Thyroid gland (tissue), 4 donors: ENCODE data around the gene GALNT18.

Experiments
- POLR2A ChIP-seq, 2 donors: fragments of 450-650 bp; IDR thresholded peaks; one replicate each; pipeline ENCODE4 v1.6.1; 2017; ENCODE audit warnings: antibody characterized with exemption in 2 of 2, mild to moderate bottlenecking in 2 of 2, moderate library complexity in 1 of 2
- TF ChIP-seq, protein P1 (sequence below), 6 experiments: fragments of 200-600 bp in 3 of 6; fragments of 450-650 bp in 3 of 6; sonication (generic) in 3 of 6; IDR thresholded peaks; one replicate each; pipeline ENCODE4 v1.5.1; 2016 to 2019; ENCODE audit warnings: antibody characterized with exemption in 6 of 6, mild to moderate bottlenecking in 2 of 6, inconsistent platforms in 1 of 6, moderate library complexity in 1 of 6

- TF ChIP-seq, protein P1, sequence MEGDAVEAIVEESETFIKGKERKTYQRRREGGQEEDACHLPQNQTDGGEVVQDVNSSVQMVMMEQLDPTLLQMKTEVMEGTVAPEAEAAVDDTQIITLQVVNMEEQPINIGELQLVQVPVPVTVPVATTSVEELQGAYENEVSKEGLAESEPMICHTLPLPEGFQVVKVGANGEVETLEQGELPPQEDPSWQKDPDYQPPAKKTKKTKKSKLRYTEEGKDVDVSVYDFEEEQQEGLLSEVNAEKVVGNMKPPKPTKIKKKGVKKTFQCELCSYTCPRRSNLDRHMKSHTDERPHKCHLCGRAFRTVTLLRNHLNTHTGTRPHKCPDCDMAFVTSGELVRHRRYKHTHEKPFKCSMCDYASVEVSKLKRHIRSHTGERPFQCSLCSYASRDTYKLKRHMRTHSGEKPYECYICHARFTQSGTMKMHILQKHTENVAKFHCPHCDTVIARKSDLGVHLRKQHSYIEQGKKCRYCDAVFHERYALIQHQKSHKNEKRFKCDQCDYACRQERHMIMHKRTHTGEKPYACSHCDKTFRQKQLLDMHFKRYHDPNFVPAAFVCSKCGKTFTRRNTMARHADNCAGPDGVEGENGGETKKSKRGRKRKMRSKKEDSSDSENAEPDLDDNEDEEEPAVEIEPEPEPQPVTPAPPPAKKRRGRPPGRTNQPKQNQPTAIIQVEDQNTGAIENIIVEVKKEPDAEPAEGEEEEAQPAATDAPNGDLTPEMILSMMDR (IDR thresholded peaks at IDR 0.05), result no peak
- no peak for TF ChIP-seq POLR2A (IDR thresholded peaks at IDR 0.05)
Measured at GRCh38 chr11:11514246-11514645, 107.6 kb downstream of the GALNT18 start.
